GM12878 (cell line): ENCODE measurements around the gene SLC50A1. TPM values are rescaled to one million over a fixed set of nuclear protein-coding genes. Genes with fewer than 3 reads are reported as not detected.

Experiments
- ATAC-seq: fragments of 200-7000 bp; cut with Tn5 transposase; 3 replicates; pipeline ENCODE4 v1.9.1; 2020; ENCODE audit warnings: mild to moderate bottlenecking, moderate library complexity
- BruUV-seq: library from RNA; stranded (reverse); fragments of 400-500 nt; replicated peaks from 2 replicates; lab custom pipeline; 2021; lab: Mats Ljungman, UMichigan
- CTCF ChIA-PET: fragments of 300-600 bp; sonication (Branson Sonifier 250); formaldehyde crosslinking; extraction: SDS; loops from one replicate; lab custom pipeline; 2021; ENCODE audit warnings: inconsistent platforms; lab: Yijun Ruan, JAX
- POLR2A ChIA-PET: fragments of 350-600 bp; formaldehyde crosslinking; extraction: SDS; loops from one replicate; lab custom pipeline; 2021; ENCODE audit warnings: inconsistent platforms; lab: Charles Lee
- RAD21 ChIA-PET: fragments of 300-600 bp; sonication (Branson Sonifier 250); formaldehyde crosslinking; loops from one replicate; lab custom pipeline; 2023; ENCODE audit warnings: antibody characterized with exemption; ENCODE audit not compliant: unreplicated experiment; lab: Charles Lee
- SMC1A ChIA-PET: fragments of 300-600 bp; sonication (Branson Sonifier 250); formaldehyde crosslinking; loops from one replicate; lab custom pipeline; 2023; ENCODE audit not compliant: unreplicated experiment, uncharacterized antibody; lab: Charles Lee
- DNase-seq: peaks from one replicate; pipeline ENCODE4 v3.0.0-alpha.2; 2011; ENCODE audit warnings: low read depth, low spot score
- FAIRE-seq: peaks from 3 replicates; lab custom pipeline; 2011; peaks lifted over from hg19 to GRCh38; lab: Jason Lieb, UNC
- H2AFZ ChIP-seq: 2 replicates; pipeline ENCODE4 v1.6.0; 2011; ENCODE audit warnings: low read depth, low read length, control low read depth; ENCODE audit not compliant: control insufficient read depth
- H3K27ac ChIP-seq: 2 replicates; pipeline ENCODE4 v1.5.1; 2011; ENCODE audit warnings: control low read depth; ENCODE audit not compliant: control insufficient read depth, insufficient read depth
- H3K27me3 ChIP-seq, 2 experiments: replicated peaks in 1 of 2; 2 replicates each; pipeline versions ENCODE4 v1.6.0 to v1.6.1; 2011; ENCODE audit warnings: low read length in 1 of 2; ENCODE audit not compliant: control insufficient read depth in 2 of 2, insufficient read depth in 2 of 2
- H3K36me3 ChIP-seq, 2 experiments: 2 replicates each; pipeline ENCODE4 v1.5.1; 2011; ENCODE audit warnings: low read length in 1 of 2; ENCODE audit not compliant: control insufficient read depth in 2 of 2, insufficient read depth in 2 of 2
- H3K4me1 ChIP-seq: 2 replicates; pipeline ENCODE4 v1.6.1; 2011; ENCODE audit warnings: mild to moderate bottlenecking, low read length, moderate library complexity, mixed read lengths; ENCODE audit not compliant: control insufficient read depth, insufficient read depth
- H3K4me2 ChIP-seq: 2 replicates; pipeline ENCODE4 v1.6.0; 2011; ENCODE audit warnings: control low read depth; ENCODE audit not compliant: control insufficient read depth, insufficient read depth
- H3K4me3 ChIP-seq: fragments of 200-600 bp; sonication (generic); 2 replicates; pipeline ENCODE4 v1.5.1; 2016
- H3K79me2 ChIP-seq: 2 replicates; pipeline ENCODE4 v1.6.0; 2011; ENCODE audit warnings: low read length; ENCODE audit not compliant: control insufficient read depth, insufficient read depth
- H3K9ac ChIP-seq: 2 replicates; pipeline ENCODE4 v1.8.0; 2011; ENCODE audit warnings: low read length, control low read depth, mixed read lengths; ENCODE audit not compliant: control insufficient read depth, insufficient read depth
- H3K9me3 ChIP-seq: replicated peaks from 3 replicates; pipeline ENCODE4 v1.5.1; 2011; ENCODE audit warnings: mild to moderate bottlenecking, low read length; ENCODE audit not compliant: control insufficient read depth, insufficient read depth
- H4K20me1 ChIP-seq: 2 replicates; pipeline ENCODE4 v1.6.0; 2011; ENCODE audit not compliant: control insufficient read depth, insufficient read depth
- ATF3 ChIP-seq: IDR thresholded peaks from 2 replicates; pipeline ENCODE4 v1.6.1; 2011; ENCODE audit warnings: low read depth, mild to moderate bottlenecking, low read length, moderate library complexity, borderline replicate concordance; ENCODE audit errors: extremely low read depth
- E2F4 ChIP-seq: IDR thresholded peaks from 2 replicates; pipeline ENCODE4 v1.6.1; 2012; ENCODE audit warnings: low read depth, low read length, improper control_type of control experiment
- MLLT1 ChIP-seq: fragments of 450-650 bp; IDR thresholded peaks from 2 replicates; pipeline ENCODE4 v1.6.1; 2016; ENCODE audit warnings: mild to moderate bottlenecking
- NRF1 ChIP-seq: conservative IDR thresholded peaks from 2 replicates; pipeline ENCODE4 v1.6.1; 2011; ENCODE audit warnings: mild to moderate bottlenecking, low read depth, low read length, improper control_type of control experiment
- POLR2AphosphoS2 ChIP-seq: IDR thresholded peaks from 2 replicates; pipeline ENCODE4 v1.6.1; 2011; ENCODE audit warnings: low read depth, mild to moderate bottlenecking, low read length, improper control_type of control experiment, moderate library complexity
- SREBF2 ChIP-seq: IDR thresholded peaks from 2 replicates; pipeline ENCODE4 v1.6.1; 2012; ENCODE audit warnings: mild to moderate bottlenecking, low read length
- ZBTB33 ChIP-seq: fragments of 450-650 bp; IDR thresholded peaks from 2 replicates; pipeline ENCODE4 v1.6.1; 2017; ENCODE audit warnings: mild to moderate bottlenecking
- WGBS: methylation state at CpG from one replicate; pipeline ENCODE4 v1.1.6; 2016; ENCODE audit warnings: low lambda C conversion rate; ENCODE audit not compliant: insufficient replicate concordance, insufficient coverage; ENCODE audit errors: missing lambda C conversion rate; 5-methylcytosine and 5-hydroxymethylcytosine counted together
- in situ Hi-C: fragments of 300-500 bp; cut with MboI; formaldehyde crosslinking; loops from 9 replicates; pipeline ENCODE4 v1.14.3; 2018; ENCODE audit warnings: mixed read lengths
- intact Hi-C: fragments of 100-400 bp; cut with micrococcal nuclease; formaldehyde crosslinking; loops from one replicate; pipeline ENCODE4 v1.14.2; 2022; ENCODE audit not compliant: unreplicated experiment
- polyA plus RNA-seq, 11 experiments: library from polyadenylated mRNA; depleted of rRNA in 4 of 11; unstranded in 6 of 11; stranded (reverse) in 5 of 11; fragments of >200 nt; fragmentation: Nextera tagmentation in 4 of 11; fragmentation: Illumina TruSeq in 1 of 11; extraction: Ambion mirVana in 4 of 11; extraction: Trizol in 1 of 11; gene quantifications; 1 replicate in 1 of 11; 2 replicates in 10 of 11; pipeline versions ENCODE4 v1.2.1 to v1.2.3, GENCODE V29; 2011 to 2016; ENCODE audit warnings: inconsistent platforms in 2 of 11, missing spikeins in 2 of 11, low read depth in 1 of 11
- total RNA-seq, 4 experiments: library from RNA; depleted of rRNA in 3 of 4; stranded (reverse); fragments of >200 nt in 3 of 4; fragmentation: Illumina TruSeq in 1 of 4; extraction: Trizol in 1 of 4; gene quantifications; 2 replicates each; pipeline versions ENCODE4 v1.2.1 to v1.2.3, GENCODE V29; 2013 to 2021
- TF ChIP-seq, protein P1 (sequence below): IDR thresholded peaks from 2 replicates; pipeline ENCODE4 v1.6.1; 2012; ENCODE audit warnings: low read depth, low read length, improper control_type of control experiment

Gene SLC50A1
- total and polyA plus RNA-seq, 10 of the 15 experiments (the other 5 are each of a cell fraction or from before 2014, with no cell fraction given), result 32.5 to 85.6 (median 54.0) TPM

DNA sequence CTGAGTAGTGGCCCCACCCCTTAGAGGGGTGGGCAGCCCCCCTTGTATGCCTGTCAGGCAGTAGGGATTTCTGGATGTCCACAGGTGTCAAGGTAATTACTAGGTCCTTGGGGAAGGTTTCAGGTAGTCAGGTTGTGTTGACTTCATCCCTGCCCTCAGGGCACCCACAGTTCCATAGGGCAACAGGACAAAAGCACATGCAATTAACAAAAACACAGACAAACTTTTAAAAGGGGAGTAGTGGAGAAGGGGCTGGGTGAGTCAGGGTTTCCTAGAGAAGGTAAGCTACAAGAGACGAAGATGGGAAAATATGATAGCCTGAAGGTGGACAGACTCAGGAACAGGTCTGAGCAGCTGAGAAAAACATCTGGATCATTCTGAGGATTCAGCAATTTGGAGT lies 23.3 kb downstream of the SLC50A1 start:
- TF ChIP-seq E2F4 (no peak), NRF1 (no peak), MLLT1 (no peak), POLR2AphosphoS2 (no peak), SREBF2 (no peak), ATF3 (no peak), ZBTB33 (no peak)
- TF ChIP-seq, protein P1, sequence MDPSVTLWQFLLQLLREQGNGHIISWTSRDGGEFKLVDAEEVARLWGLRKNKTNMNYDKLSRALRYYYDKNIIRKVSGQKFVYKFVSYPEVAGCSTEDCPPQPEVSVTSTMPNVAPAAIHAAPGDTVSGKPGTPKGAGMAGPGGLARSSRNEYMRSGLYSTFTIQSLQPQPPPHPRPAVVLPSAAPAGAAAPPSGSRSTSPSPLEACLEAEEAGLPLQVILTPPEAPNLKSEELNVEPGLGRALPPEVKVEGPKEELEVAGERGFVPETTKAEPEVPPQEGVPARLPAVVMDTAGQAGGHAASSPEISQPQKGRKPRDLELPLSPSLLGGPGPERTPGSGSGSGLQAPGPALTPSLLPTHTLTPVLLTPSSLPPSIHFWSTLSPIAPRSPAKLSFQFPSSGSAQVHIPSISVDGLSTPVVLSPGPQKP, result no peak
- no peak overlapping the region for H3K27ac ChIP-seq
- H2AFZ ChIP-seq, result no peak overlapping the region
- no peaks in the 10 kb centered on the region for H3K4me1 ChIP-seq
- H3K4me2 ChIP-seq, result no peak overlapping the region
- H3K27me3 ChIP-seq, result no peaks in the 10 kb centered on the region
- H3K36me3 ChIP-seq, result no peaks in the 10 kb centered on the region
- no peak overlapping the region for H3K4me3 ChIP-seq
- SMC1A ChIA-PET, result no interaction called here
- DNase-seq, result no peak
- in situ Hi-C loops (no loop called here), intact Hi-C loops (no loop called here)
- FAIRE-seq, result no peak
- H3K9me3 ChIP-seq, result no peaks in the 10 kb centered on the region
- no TSS peak for BruUV-seq
- ATAC-seq, result no peak
- 40% methylated on average over 1 of the region's 1 CpG for WGBS
- H3K79me2 ChIP-seq, result no peaks in the 10 kb centered on the region
- CTCF ChIA-PET, result no interaction called here
- POLR2A ChIA-PET, result interaction anchor here (0.6 kb wide), 1 partner anchor 181 kb away, joined by 3 read pairs; no protein-coding TSS in a partner anchor
- RAD21 ChIA-PET, result no interaction called here
- no peak overlapping the region for H3K9ac ChIP-seq
- H4K20me1 ChIP-seq, result no peaks in the 10 kb centered on the region
